C4-2B (cell line): ENCODE measurements around the gene ZKSCAN5.

Experiments used
- ZFX ChIP-seq: fragments of 450-650 bp; IDR thresholded peaks from 2 replicates; pipeline ENCODE4 v1.6.1; 2017
- TF ChIP-seq, protein P1 (sequence below): fragments of 450-650 bp; conservative IDR thresholded peaks from 2 replicates; pipeline ENCODE4 v1.5.1; 2017; ENCODE audit warnings: mild to moderate bottlenecking

DNA sequence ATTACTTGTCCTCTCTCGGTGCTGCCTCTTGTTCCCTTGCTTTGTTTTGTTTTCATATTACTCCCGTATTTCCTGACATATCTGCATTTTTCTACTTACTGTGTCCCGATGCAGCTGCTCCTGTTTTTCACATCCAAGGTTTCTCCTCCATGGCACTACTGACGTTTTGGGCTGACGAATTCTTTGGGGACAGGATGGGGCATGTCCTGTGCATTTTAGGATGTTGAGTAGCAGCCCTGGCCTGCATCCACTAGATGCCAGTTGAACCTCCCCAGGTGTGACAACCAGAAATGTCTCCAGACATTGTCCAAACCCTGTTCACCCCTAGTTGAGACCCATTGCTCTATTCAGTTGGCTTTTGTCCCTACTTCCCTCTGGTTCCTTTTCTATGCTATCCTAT is 19.4 kb upstream of the ZKSCAN5 start:
- TF ChIP-seq, protein P1, sequence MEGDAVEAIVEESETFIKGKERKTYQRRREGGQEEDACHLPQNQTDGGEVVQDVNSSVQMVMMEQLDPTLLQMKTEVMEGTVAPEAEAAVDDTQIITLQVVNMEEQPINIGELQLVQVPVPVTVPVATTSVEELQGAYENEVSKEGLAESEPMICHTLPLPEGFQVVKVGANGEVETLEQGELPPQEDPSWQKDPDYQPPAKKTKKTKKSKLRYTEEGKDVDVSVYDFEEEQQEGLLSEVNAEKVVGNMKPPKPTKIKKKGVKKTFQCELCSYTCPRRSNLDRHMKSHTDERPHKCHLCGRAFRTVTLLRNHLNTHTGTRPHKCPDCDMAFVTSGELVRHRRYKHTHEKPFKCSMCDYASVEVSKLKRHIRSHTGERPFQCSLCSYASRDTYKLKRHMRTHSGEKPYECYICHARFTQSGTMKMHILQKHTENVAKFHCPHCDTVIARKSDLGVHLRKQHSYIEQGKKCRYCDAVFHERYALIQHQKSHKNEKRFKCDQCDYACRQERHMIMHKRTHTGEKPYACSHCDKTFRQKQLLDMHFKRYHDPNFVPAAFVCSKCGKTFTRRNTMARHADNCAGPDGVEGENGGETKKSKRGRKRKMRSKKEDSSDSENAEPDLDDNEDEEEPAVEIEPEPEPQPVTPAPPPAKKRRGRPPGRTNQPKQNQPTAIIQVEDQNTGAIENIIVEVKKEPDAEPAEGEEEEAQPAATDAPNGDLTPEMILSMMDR = no peak
- TF ChIP-seq ZFX = no peak
